GM12878 (cell line): Measurements from ENCODE around the gene DLG2. TPM values are rescaled to one million over a fixed set of nuclear protein-coding genes. Genes with fewer than 3 reads are reported as not detected.

Source experiments
- ATAC-seq: fragments of 200-7000 bp; cut with Tn5 transposase; 3 replicates; pipeline ENCODE4 v1.9.1; 2020; ENCODE audit warnings: mild to moderate bottlenecking, moderate library complexity
- BruUV-seq: library from RNA; stranded (reverse); fragments of 400-500 nt; replicated peaks from 2 replicates; lab custom pipeline; 2021; lab: Mats Ljungman, UMichigan
- CTCF ChIA-PET: fragments of 300-600 bp; sonication (Branson Sonifier 250); formaldehyde crosslinking; extraction: SDS; loops from one replicate; lab custom pipeline; 2021; ENCODE audit warnings: inconsistent platforms; lab: Yijun Ruan, JAX
- POLR2A ChIA-PET: fragments of 350-600 bp; formaldehyde crosslinking; extraction: SDS; loops from one replicate; lab custom pipeline; 2021; ENCODE audit warnings: inconsistent platforms; lab: Charles Lee
- RAD21 ChIA-PET: fragments of 300-600 bp; sonication (Branson Sonifier 250); formaldehyde crosslinking; loops from one replicate; lab custom pipeline; 2023; ENCODE audit warnings: antibody characterized with exemption; ENCODE audit not compliant: unreplicated experiment; lab: Charles Lee
- SMC1A ChIA-PET: fragments of 300-600 bp; sonication (Branson Sonifier 250); formaldehyde crosslinking; loops from one replicate; lab custom pipeline; 2023; ENCODE audit not compliant: unreplicated experiment, uncharacterized antibody; lab: Charles Lee
- DNase-seq: peaks from one replicate; pipeline ENCODE4 v3.0.0-alpha.2; 2011; ENCODE audit warnings: low read depth, low spot score
- FAIRE-seq: peaks from 3 replicates; lab custom pipeline; 2011; peaks lifted over from hg19 to GRCh38; lab: Jason Lieb, UNC
- H2AFZ ChIP-seq: 2 replicates; pipeline ENCODE4 v1.6.0; 2011; ENCODE audit warnings: low read depth, low read length, control low read depth; ENCODE audit not compliant: control insufficient read depth
- H3K27ac ChIP-seq: 2 replicates; pipeline ENCODE4 v1.5.1; 2011; ENCODE audit warnings: control low read depth; ENCODE audit not compliant: control insufficient read depth, insufficient read depth
- H3K27me3 ChIP-seq, 2 experiments: replicated peaks in 1 of 2; 2 replicates each; pipeline versions ENCODE4 v1.6.0 to v1.6.1; 2011; ENCODE audit warnings: low read length in 1 of 2; ENCODE audit not compliant: control insufficient read depth in 2 of 2, insufficient read depth in 2 of 2
- H3K36me3 ChIP-seq, 2 experiments: 2 replicates each; pipeline ENCODE4 v1.5.1; 2011; ENCODE audit warnings: low read length in 1 of 2; ENCODE audit not compliant: control insufficient read depth in 2 of 2, insufficient read depth in 2 of 2
- H3K4me1 ChIP-seq: 2 replicates; pipeline ENCODE4 v1.6.1; 2011; ENCODE audit warnings: mild to moderate bottlenecking, low read length, moderate library complexity, mixed read lengths; ENCODE audit not compliant: control insufficient read depth, insufficient read depth
- H3K4me2 ChIP-seq: 2 replicates; pipeline ENCODE4 v1.6.0; 2011; ENCODE audit warnings: control low read depth; ENCODE audit not compliant: control insufficient read depth, insufficient read depth
- H3K4me3 ChIP-seq: fragments of 200-600 bp; sonication (generic); 2 replicates; pipeline ENCODE4 v1.5.1; 2016
- H3K79me2 ChIP-seq: 2 replicates; pipeline ENCODE4 v1.6.0; 2011; ENCODE audit warnings: low read length; ENCODE audit not compliant: control insufficient read depth, insufficient read depth
- H3K9ac ChIP-seq: 2 replicates; pipeline ENCODE4 v1.8.0; 2011; ENCODE audit warnings: low read length, control low read depth, mixed read lengths; ENCODE audit not compliant: control insufficient read depth, insufficient read depth
- H3K9me3 ChIP-seq: replicated peaks from 3 replicates; pipeline ENCODE4 v1.5.1; 2011; ENCODE audit warnings: mild to moderate bottlenecking, low read length; ENCODE audit not compliant: control insufficient read depth, insufficient read depth
- H4K20me1 ChIP-seq: 2 replicates; pipeline ENCODE4 v1.6.0; 2011; ENCODE audit not compliant: control insufficient read depth, insufficient read depth
- BCL3 ChIP-seq: IDR thresholded peaks from 2 replicates; pipeline ENCODE4 v1.6.1; 2011; ENCODE audit warnings: borderline replicate concordance, low read depth, mild to moderate bottlenecking, moderate library complexity, low read length; ENCODE audit not compliant: insufficient read depth, poor library complexity, severe bottlenecking
- BMI1 ChIP-seq: fragments of 450-650 bp; IDR thresholded peaks from 2 replicates; pipeline ENCODE4 v1.6.1; 2016; ENCODE audit warnings: mild to moderate bottlenecking, moderate library complexity, borderline replicate concordance
- CBX5 ChIP-seq: sonication (generic); IDR thresholded peaks from 2 replicates; pipeline ENCODE4 v1.6.1; 2016; ENCODE audit warnings: low read depth, moderate library complexity, mild to moderate bottlenecking, inconsistent platforms
- DPF2 ChIP-seq: fragments of 450-650 bp; IDR thresholded peaks from 2 replicates; pipeline ENCODE4 v1.6.1; 2017; ENCODE audit warnings: mild to moderate bottlenecking
- E2F8 ChIP-seq: fragments of 450-650 bp; IDR thresholded peaks from 2 replicates; pipeline ENCODE4 v1.6.1; 2018; ENCODE audit warnings: mild to moderate bottlenecking, low read depth, moderate library complexity; ENCODE audit not compliant: partially characterized antibody
- E4F1 ChIP-seq: fragments of 450-650 bp; IDR thresholded peaks from 2 replicates; pipeline ENCODE4 v1.6.1; 2018; ENCODE audit warnings: borderline replicate concordance, mild to moderate bottlenecking; ENCODE audit not compliant: partially characterized antibody
- ESRRA ChIP-seq: IDR thresholded peaks from 2 replicates; pipeline ENCODE4 v1.6.1; 2012; ENCODE audit warnings: mild to moderate bottlenecking, low read length, improper control_type of control experiment
- GATAD2B ChIP-seq: fragments of 450-650 bp; conservative IDR thresholded peaks from 2 replicates; pipeline ENCODE4 v1.6.1; 2017; ENCODE audit warnings: low read depth, mild to moderate bottlenecking, moderate library complexity
- NRF1 ChIP-seq: conservative IDR thresholded peaks from 2 replicates; pipeline ENCODE4 v1.6.1; 2011; ENCODE audit warnings: mild to moderate bottlenecking, low read depth, low read length, improper control_type of control experiment
- POU2F2 ChIP-seq: IDR thresholded peaks from 3 replicates; pipeline ENCODE4 v1.6.1; 2011; ENCODE audit warnings: low read depth, mild to moderate bottlenecking, low read length, borderline replicate concordance
- SMC3 ChIP-seq: IDR thresholded peaks from 2 replicates; pipeline ENCODE4 v1.6.1; 2011; ENCODE audit warnings: low read length, improper control_type of control experiment, borderline replicate concordance
- SPI1 ChIP-seq: IDR thresholded peaks from 2 replicates; pipeline ENCODE4 v1.6.1; 2011; ENCODE audit warnings: low read depth, mild to moderate bottlenecking, low read length, moderate library complexity, borderline replicate concordance; ENCODE audit not compliant: insufficient read depth
- SREBF2 ChIP-seq: IDR thresholded peaks from 2 replicates; pipeline ENCODE4 v1.6.1; 2012; ENCODE audit warnings: mild to moderate bottlenecking, low read length
- TAF1 ChIP-seq: IDR thresholded peaks from 2 replicates; pipeline ENCODE4 v1.6.1; 2011; ENCODE audit warnings: mild to moderate bottlenecking, low read depth, low read length, borderline replicate concordance
- TCF3 ChIP-seq: IDR thresholded peaks from 2 replicates; pipeline ENCODE4 v1.6.1; 2012; ENCODE audit warnings: low read depth, mild to moderate bottlenecking, low read length, borderline replicate concordance; ENCODE audit not compliant: insufficient read depth
- ZNF622 ChIP-seq: fragments of 450-650 bp; IDR thresholded peaks from 2 replicates; pipeline ENCODE4 v1.6.1; 2017; ENCODE audit warnings: mild to moderate bottlenecking, inconsistent platforms
- ZSCAN29 ChIP-seq: fragments of 450-650 bp; IDR thresholded peaks from 2 replicates; pipeline ENCODE4 v1.6.1; 2017; ENCODE audit warnings: mild to moderate bottlenecking, moderate library complexity
- in situ Hi-C: fragments of 300-500 bp; cut with MboI; formaldehyde crosslinking; loops from 9 replicates; pipeline ENCODE4 v1.14.3; 2018; ENCODE audit warnings: mixed read lengths
- intact Hi-C: fragments of 100-400 bp; cut with micrococcal nuclease; formaldehyde crosslinking; loops from one replicate; pipeline ENCODE4 v1.14.2; 2022; ENCODE audit not compliant: unreplicated experiment
- polyA plus RNA-seq, 11 experiments: library from polyadenylated mRNA; depleted of rRNA in 4 of 11; unstranded in 6 of 11; stranded (reverse) in 5 of 11; fragments of >200 nt; fragmentation: Nextera tagmentation in 4 of 11; fragmentation: Illumina TruSeq in 1 of 11; extraction: Ambion mirVana in 4 of 11; extraction: Trizol in 1 of 11; gene quantifications; 1 replicate in 1 of 11; 2 replicates in 10 of 11; pipeline versions ENCODE4 v1.2.1 to v1.2.3, GENCODE V29; 2011 to 2016; ENCODE audit warnings: inconsistent platforms in 2 of 11, missing spikeins in 2 of 11, low read depth in 1 of 11
- total RNA-seq, 4 experiments: library from RNA; depleted of rRNA in 3 of 4; stranded (reverse); fragments of >200 nt in 3 of 4; fragmentation: Illumina TruSeq in 1 of 4; extraction: Trizol in 1 of 4; gene quantifications; 2 replicates each; pipeline versions ENCODE4 v1.2.1 to v1.2.3, GENCODE V29; 2013 to 2021

DLG2 gene
- total and polyA plus RNA-seq, 10 of the 15 experiments (the other 5 are each of a cell fraction or from before 2014, with no cell fraction given): 0.09 to 0.98 (median 0.35) TPM

GRCh38 chr11:84471501-84471900 is 1155.6 kb downstream of the DLG2 start (continued):
- no peak for TF ChIP-seq E2F8
- no peak for TF ChIP-seq NRF1

GRCh38 chr11:84468235-84468634 is 1158.9 kb downstream of the DLG2 start:
- ChIA-PET CTCF (no interaction called here), POLR2A (no interaction called here), RAD21 (no interaction called here), SMC1A (no interaction called here)
- H3K4me1 ChIP-seq: no peaks in the 10 kb centered on the region
- no peak overlapping the region for H2AFZ ChIP-seq
- H3K36me3 ChIP-seq: no peaks in the 10 kb centered on the region
- ATAC-seq (no peak), DNase-seq (no peak), FAIRE-seq (no peak)
- H3K4me2 ChIP-seq: no peak overlapping the region
- no peak overlapping the region for H3K9ac ChIP-seq
- BruUV-seq: no TSS peak
- no peaks in the 10 kb centered on the region for H4K20me1 ChIP-seq
- intact Hi-C loops (no loop called here), in situ Hi-C loops (no loop called here)
- no peaks in the 10 kb centered on the region for H3K9me3 ChIP-seq
- no peak overlapping the region for H3K4me3 ChIP-seq
- H3K79me2 ChIP-seq: no peaks in the 10 kb centered on the region
- no peaks in the 10 kb centered on the region for H3K27me3 ChIP-seq
- no peak overlapping the region for H3K27ac ChIP-seq
- TF ChIP-seq GATAD2B: no peak
- TF ChIP-seq BCL3: no peak
- TF ChIP-seq NRF1: no peak
- no peak for TF ChIP-seq E4F1
- no peak for TF ChIP-seq CBX5
- TF ChIP-seq POU2F2: no peak
- no peak for TF ChIP-seq BMI1
- TF ChIP-seq TCF3: no peak
- no peak for TF ChIP-seq SREBF2
- no peak for TF ChIP-seq ZSCAN29
- TF ChIP-seq ZNF622: no peak
- no peak for TF ChIP-seq ESRRA
- no peak for TF ChIP-seq DPF2
- no peak for TF ChIP-seq TAF1
- TF ChIP-seq SMC3: no peak
- no peak for TF ChIP-seq SPI1
